HG02938 (cell line): Measurements from ENCODE around the gene WDR70.
"Not testable (repeated sequence)": the region's sequence is repeated elsewhere in the genome, so short reads cannot be mapped to it uniquely, and the experiment has no call there.

ENCODE experiments used
- ATAC-seq: cut with Tn5 transposase; IDR thresholded peaks from one replicate; pipeline ENCODE4 v1.9.1; 2021; ENCODE audit warnings: mild to moderate bottlenecking, moderate library complexity; ENCODE audit not compliant: unreplicated experiment

WDR70 gene

GRCh38 chr5:37453252-37453651 lies 74.1 kb downstream of the WDR70 start:
- not testable (repeated sequence) for ATAC-seq

GRCh38 chr5:37454402-37455055 lies 75.4 kb downstream of the WDR70 start:
- not testable (repeated sequence) for ATAC-seq

- not testable (repeated sequence) for ATAC-seq
These were observed 84.3 kb downstream of the WDR70 start for GRCh38 chr5:37463191-37464051.

GRCh38 chr5:37464581-37464980 lies 85.5 kb downstream of the WDR70 start:
- ATAC-seq, result not testable (repeated sequence)

GRCh38 chr5:37469383-37469782 lies 90.3 kb downstream of the WDR70 start:
- not testable (repeated sequence) for ATAC-seq

- no peak for ATAC-seq
These were observed 92.6 kb downstream of the WDR70 start for GRCh38 chr5:37471666-37472197.

- no peak for ATAC-seq
These were observed 98.3 kb downstream of the WDR70 start for GRCh38 chr5:37477426-37477825.

GRCh38 chr5:37478121-37478894 lies 99.2 kb downstream of the WDR70 start:
- ATAC-seq, result no peak

GRCh38 chr5:37481395-37481794 lies 102.3 kb downstream of the WDR70 start:
- not testable (repeated sequence) for ATAC-seq

GRCh38 chr5:37490120-37490810 lies 111.1 kb downstream of the WDR70 start:
- no peak for ATAC-seq

- no peak for ATAC-seq
These were observed 111.8 kb downstream of the WDR70 start for GRCh38 chr5:37490931-37491330.

- ATAC-seq, result no peak
These were observed 113.8 kb downstream of the WDR70 start for GRCh38 chr5:37492778-37493555.

- ATAC-seq, result no peak
These were observed 115.6 kb downstream of the WDR70 start for GRCh38 chr5:37494756-37495155.

- no peak for ATAC-seq
These were observed 116.1 kb downstream of the WDR70 start for GRCh38 chr5:37495210-37495609.

- ATAC-seq, result no peak
These were observed 116.7 kb downstream of the WDR70 start for GRCh38 chr5:37495668-37496347.

GRCh38 chr5:37496902-37497445 lies 117.9 kb downstream of the WDR70 start:
- ATAC-seq, result no peak

- ATAC-seq, result no peak
These were observed 122.0 kb downstream of the WDR70 start for GRCh38 chr5:37501152-37501551.

- ATAC-seq, result no peak
These were observed 127.1 kb downstream of the WDR70 start for GRCh38 chr5:37506241-37506640.

- no peak for ATAC-seq
These were observed 127.6 kb downstream of the WDR70 start for GRCh38 chr5:37506722-37507121.
